Skin epidermis (tissue), 12 donors: ENCODE data around the gene SLC18A3.

ENCODE experiments used
- H3K27ac ChIP-seq, 21 experiments: fragments of 200-600 bp; sonication (generic) in 11 of 21; one replicate each; pipeline ENCODE4 v1.5.0; 2020; ENCODE audit warnings: mild to moderate bottlenecking in 3 of 21, inconsistent platforms in 2 of 21, moderate library complexity in 2 of 21
- H3K4me3 ChIP-seq, 7 experiments: fragments of 200-600 bp; sonication (generic) in 2 of 7; one replicate each; pipeline ENCODE4 v1.5.0; 2020; ENCODE audit warnings: inconsistent platforms in 2 of 7, mild to moderate bottlenecking in 2 of 7, moderate library complexity in 1 of 7

Gene SLC18A3

DNA sequence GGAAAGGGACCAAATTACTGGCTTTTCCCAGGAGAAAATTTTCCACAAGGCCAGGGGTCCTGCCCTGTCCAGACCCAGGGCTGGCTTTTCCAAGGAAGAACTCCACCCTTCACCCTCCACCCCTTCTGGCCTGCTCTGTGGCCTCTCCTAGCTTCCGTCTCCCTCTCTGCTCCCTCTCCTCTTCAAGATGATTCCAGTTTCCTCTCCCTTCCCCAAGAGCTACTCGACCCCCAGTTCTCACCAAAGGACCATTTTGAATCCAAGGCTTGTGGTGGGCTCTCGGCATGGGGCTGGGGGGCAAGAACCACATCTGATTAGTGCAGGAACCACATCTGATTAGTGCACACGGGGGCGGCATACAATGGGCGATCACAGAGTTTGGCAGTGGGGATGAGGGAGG lies 11.5 kb downstream of the SLC18A3 start:
- H3K4me3 ChIP-seq, result no peak overlapping the region

DNA sequence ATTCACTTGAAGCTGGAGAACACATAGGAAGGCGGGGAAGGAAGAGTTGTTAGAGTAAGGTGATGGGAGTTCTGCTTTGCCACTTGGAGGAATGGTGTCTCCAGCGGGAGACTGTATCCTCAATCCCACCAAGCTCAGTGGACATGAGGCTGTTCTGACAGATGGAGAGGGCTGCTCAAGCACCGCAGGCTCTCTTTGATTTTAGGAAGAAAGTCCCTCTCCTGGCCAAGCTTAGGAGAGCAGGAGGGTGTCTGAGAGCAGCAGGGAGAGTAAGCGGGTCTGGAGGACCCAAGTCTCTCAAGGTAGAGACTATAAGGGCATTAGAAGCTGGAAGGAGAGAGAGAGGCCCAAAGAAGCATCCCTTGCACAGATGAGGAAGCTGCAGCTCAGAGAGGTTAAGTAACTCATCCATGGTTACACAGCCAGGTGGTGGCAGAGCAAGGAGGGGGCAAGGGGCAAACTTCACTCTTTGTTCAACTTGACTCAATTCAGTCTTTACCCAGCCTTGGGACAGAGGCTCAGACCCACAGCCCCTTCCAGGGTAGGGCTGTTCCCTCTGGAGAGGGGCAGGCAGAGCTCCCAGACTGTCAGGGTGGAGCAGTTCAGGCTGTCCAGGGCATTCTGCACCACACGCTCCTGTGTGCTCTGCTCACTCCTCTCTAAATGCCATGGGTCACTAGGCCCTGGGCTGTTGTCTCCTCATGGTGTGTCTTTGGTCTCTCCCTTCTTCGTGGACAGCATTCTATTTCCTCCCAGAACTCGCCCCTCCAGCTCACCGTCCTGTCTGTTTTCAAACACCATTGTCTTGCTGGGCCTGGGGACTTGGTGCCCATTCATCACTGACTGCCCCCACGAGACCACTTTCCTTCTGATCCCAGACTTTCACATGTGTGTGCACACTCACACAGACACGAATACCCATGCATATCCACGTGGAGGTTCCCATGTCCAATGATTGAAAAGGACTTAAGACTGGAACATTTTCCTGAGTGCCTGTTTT lies 12.6 kb downstream of the SLC18A3 start:
- Histone ChIP-seq H3K27ac (no peak overlapping the region), H3K4me3 (no peak overlapping the region)

More for the DNA sequence above, 11.5 kb downstream of the SLC18A3 start:
- H3K27ac ChIP-seq, result no peak overlapping the region

- no peak overlapping the region for H3K27ac ChIP-seq
- H3K4me3 ChIP-seq, result no peak overlapping the region
Observed at GRCh38 chr10:49624629-49625028, 14.5 kb downstream of the SLC18A3 start.

GRCh38 chr10:49625411-49625810 lies 15.3 kb downstream of the SLC18A3 start:
- Histone ChIP-seq H3K27ac (no peak overlapping the region), H3K4me3 (no peak overlapping the region)

- no peak overlapping the region for H3K4me3 ChIP-seq
- no peak overlapping the region for H3K27ac ChIP-seq
Observed at GRCh38 chr10:49627038-49627437, 16.9 kb downstream of the SLC18A3 start.

DNA sequence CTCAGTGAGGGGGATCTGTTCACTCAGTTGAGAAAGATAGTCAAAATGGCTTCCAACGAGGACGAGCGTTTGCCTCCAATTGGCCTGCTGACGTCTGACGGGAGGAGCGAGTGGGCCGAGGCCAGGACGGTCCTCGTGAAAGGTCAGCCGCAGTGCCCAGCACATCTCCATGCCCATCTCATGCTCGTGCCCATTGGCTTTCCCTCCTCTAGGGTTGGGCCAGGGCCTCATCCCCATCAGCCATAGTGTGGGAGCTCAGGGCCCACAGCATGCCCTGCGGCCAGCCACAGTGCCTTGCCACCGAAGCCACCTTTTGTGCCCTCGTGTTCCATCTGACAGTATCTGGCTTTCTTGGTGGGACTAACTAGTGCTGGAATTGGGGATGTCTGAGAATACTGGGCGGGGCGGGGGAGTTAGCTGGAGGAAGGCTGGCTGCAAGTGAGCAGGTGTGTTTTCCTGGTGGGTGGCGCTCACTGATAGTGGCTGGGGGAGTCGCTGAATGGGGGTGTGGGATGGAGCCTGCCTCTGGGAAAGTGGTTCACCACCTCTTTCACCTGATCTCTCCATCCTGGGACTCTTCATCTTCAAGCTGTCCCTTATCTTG lies 17.6 kb downstream of the SLC18A3 start:
- no peak overlapping the region for H3K27ac ChIP-seq
- H3K4me3 ChIP-seq, result no peak overlapping the region

DNA sequence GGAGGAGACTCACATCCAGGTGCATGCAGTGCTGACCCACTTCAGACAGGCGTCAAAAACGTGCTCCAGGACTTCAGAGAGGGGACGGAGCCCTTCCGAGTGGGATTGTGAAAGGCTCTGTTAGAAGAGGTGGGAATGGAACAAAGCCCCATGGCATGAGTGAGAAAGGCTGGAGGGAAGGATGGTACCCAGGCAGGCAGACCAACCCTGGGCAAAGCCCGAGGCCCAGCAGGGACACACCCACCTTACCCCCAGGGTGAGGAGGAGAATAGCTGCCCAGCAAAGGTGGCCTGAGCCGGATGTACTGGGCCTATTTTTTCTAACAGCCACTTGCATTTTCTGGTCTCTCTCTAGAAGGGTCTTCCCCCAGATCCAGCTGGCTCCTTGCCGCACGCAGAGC lies 18.5 kb downstream of the SLC18A3 start:
- no peak overlapping the region for H3K4me3 ChIP-seq
- no peak overlapping the region for H3K27ac ChIP-seq

GRCh38 chr10:49629431-49629881 lies 19.3 kb downstream of the SLC18A3 start:
- no peak overlapping the region for H3K27ac ChIP-seq
- H3K4me3 ChIP-seq, result no peak overlapping the region

DNA sequence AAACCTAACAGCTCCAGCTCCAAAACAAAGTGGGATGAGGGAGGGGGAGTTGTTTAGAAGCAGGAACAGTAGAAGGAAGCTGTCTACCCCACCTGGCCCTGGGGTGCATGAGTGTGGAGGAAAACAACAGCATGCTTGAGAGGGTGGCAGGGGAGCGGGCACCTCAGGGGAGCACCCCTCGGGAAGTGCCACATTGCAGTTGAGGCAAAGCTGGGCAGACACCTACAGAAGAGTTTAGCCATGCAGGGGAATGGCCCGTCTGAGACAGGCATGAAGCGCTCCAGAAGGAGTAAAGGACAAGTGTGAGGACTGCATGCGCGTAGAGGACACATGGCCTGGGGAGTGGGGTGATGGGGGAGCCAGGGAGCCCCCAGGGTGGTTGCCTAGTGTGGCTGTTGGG lies 21.9 kb downstream of the SLC18A3 start:
- H3K27ac ChIP-seq, result no peak overlapping the region
- H3K4me3 ChIP-seq, result no peak overlapping the region

GRCh38 chr10:49632406-49633317 lies 22.6 kb downstream of the SLC18A3 start:
- H3K27ac ChIP-seq, result no peak overlapping the region
- no peak overlapping the region for H3K4me3 ChIP-seq

DNA sequence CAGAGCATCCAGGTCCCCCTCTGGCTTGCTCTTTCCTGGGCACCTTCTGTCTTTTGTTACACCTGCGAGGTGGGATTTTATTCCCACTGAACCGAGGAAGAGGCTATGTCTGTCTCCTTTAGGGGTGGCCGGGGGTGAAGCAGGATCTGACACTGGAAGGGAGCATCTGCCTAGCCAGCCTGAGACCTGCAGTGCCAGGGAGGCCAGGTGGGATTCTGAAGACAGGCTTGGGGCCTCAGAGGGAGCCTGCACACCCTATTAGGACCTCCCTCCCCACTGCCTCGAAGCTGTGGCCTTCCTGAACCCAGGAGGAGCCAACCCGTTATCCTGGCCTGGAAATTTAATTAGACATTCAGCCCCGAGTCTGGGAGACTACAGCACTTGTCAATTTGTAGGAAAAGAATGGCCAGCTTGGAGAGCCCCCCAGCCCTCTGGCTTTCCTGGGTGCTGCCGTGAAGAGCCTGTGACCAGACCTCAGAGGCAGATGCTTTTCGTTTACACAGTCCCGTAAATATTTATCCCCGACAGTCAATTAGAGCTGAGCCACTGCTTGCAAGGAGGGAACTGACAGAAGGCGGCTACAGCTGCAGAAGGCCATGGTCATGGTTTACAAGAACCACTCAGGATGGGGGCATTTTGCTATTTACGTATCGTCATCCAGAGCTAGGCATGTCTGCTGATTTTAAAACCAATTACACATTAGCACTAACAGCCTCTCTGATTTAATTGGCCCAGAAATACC lies 23.4 kb downstream of the SLC18A3 start:
- Histone ChIP-seq H3K27ac (no peak overlapping the region), H3K4me3 (no peak overlapping the region)

DNA sequence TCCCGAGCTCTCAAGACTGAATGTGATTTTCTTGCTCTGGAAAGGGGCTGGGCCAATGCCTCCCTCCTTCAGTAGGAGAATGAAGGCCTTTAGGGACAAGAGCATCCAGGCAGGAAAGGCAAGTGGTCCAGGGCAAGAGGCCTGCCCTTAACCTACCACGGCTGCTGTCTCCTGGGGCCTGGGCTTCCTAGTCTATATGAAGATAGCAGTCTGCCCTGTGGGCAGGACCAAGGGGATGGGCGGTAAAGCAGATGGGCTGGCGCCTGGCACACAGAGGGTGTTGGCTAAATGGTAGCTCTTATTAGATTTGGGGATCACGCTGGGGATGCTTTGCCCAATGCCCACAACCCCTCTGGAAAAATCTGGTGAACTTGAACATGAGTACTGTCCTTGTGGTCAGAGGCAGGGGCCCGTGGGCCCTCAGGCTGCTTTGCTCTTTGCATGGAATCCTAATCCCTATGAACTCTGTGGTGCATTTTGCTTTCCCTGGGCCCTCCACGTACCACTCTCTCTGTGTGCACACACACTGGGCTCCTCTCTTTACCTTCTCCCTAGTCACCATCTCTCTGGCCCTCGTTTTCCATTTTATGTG lies 24.1 kb downstream of the SLC18A3 start:
- Histone ChIP-seq H3K4me3 (no peak overlapping the region), H3K27ac (no peak overlapping the region)

GRCh38 chr10:49642311-49642710 lies 32.2 kb downstream of the SLC18A3 start:
- no peak overlapping the region for H3K27ac ChIP-seq
- no peak overlapping the region for H3K4me3 ChIP-seq

- no peak overlapping the region for H3K4me3 ChIP-seq
- H3K27ac ChIP-seq, result no peak overlapping the region
Observed at GRCh38 chr10:49643241-49644034, 33.3 kb downstream of the SLC18A3 start.

- H3K4me3 ChIP-seq, result no peak overlapping the region
- no peak overlapping the region for H3K27ac ChIP-seq
Observed at GRCh38 chr10:49644035-49644646, 34.0 kb downstream of the SLC18A3 start.

DNA sequence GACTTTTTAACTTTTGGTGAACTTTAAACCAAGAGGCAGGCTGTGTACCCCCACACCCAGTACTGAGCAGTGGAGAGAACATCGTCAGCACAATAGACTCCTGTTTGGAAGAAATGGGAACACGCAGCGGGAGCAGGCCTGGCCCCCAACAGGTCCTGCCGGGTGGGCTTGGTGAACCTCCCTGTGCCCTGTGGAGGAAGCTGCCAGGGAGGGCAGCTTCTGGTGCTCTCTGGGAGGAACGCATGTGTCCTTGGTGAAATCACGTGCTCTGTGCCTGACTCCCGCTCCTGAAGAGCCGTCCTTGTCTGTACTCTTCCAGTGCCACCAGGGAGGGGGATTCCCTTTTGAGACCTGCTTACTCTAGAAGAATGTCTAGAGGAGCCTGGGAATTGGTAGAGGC lies 35.3 kb downstream of the SLC18A3 start:
- Histone ChIP-seq H3K27ac (no peak overlapping the region), H3K4me3 (no peak overlapping the region)

GRCh38 chr10:49645871-49646870 lies 36.1 kb downstream of the SLC18A3 start:
- H3K4me3 ChIP-seq, result no peak overlapping the region
- no peak overlapping the region for H3K27ac ChIP-seq
